H1 (cell line): Measurements from ENCODE around the gene OR2D3. TPM values are rescaled to one million over a fixed set of nuclear protein-coding genes. Genes with fewer than 3 reads are reported as not detected.

Experiments used
- CTCF ChIA-PET: fragments of 300-600 bp; sonication (Branson Sonifier 250); formaldehyde crosslinking; loops from one replicate; lab custom pipeline; 2021; ENCODE audit not compliant: partially characterized antibody; lab: Charles Lee
- POLR2A ChIA-PET: fragments of 300-600 bp; sonication (Branson Sonifier 250); formaldehyde crosslinking; loops from one replicate; lab custom pipeline; 2021; ENCODE audit warnings: inconsistent platforms; ENCODE audit not compliant: partially characterized antibody; lab: Charles Lee
- DNase-seq, 2 experiments: peaks; one replicate each; pipeline versions ENCODE4 v3.0.0 to v3.0.0-alpha.2; 2010 to 2022; ENCODE audit warnings: low spot score in 2 of 2, low read depth in 1 of 2, mixed read lengths in 1 of 2
- FAIRE-seq: peaks from 2 replicates; lab custom pipeline; 2011; peaks lifted over from hg19 to GRCh38; lab: Jason Lieb, UNC
- H2AFZ ChIP-seq: 2 replicates; pipeline ENCODE4 v1.8.1; 2012; ENCODE audit warnings: low read length, inconsistent platforms
- H2AK5ac ChIP-seq: 2 replicates; pipeline ENCODE4 v1.6.1; 2013; ENCODE audit warnings: low read depth, low read length
- H2BK120ac ChIP-seq: replicated peaks from 2 replicates; pipeline ENCODE3; 2013; ENCODE audit warnings: low read depth, low read length, inconsistent platforms
- H2BK12ac ChIP-seq: 2 replicates; pipeline ENCODE4 v1.6.1; 2013; ENCODE audit warnings: low read depth, low read length
- H2BK15ac ChIP-seq: 2 replicates; pipeline ENCODE4 v1.6.1; 2013; ENCODE audit warnings: low read length
- H2BK20ac ChIP-seq: 2 replicates; pipeline ENCODE4 v1.6.1; 2013; ENCODE audit warnings: low read length
- H2BK5ac ChIP-seq: 2 replicates; pipeline ENCODE4 v1.6.1; 2013; ENCODE audit warnings: low read depth, low read length
- H3K14ac ChIP-seq: 2 replicates; pipeline ENCODE4 v1.6.1; 2013; ENCODE audit warnings: inconsistent platforms; ENCODE audit not compliant: insufficient read length
- H3K18ac ChIP-seq: 2 replicates; pipeline ENCODE4 v1.6.1; 2013; ENCODE audit warnings: low read length; ENCODE audit errors: extremely low read depth
- H3K23ac ChIP-seq: 2 replicates; pipeline ENCODE4 v1.6.1; 2013; ENCODE audit warnings: inconsistent platforms; ENCODE audit not compliant: insufficient read length
- H3K23me2 ChIP-seq: 2 replicates; pipeline ENCODE4 v1.6.1; 2013; ENCODE audit warnings: low read depth, low read length
- H3K27ac ChIP-seq: 2 replicates; pipeline ENCODE4 v1.6.1; 2011; ENCODE audit warnings: low read depth, low read length, inconsistent platforms
- H3K27me3 ChIP-seq, 4 experiments: replicated peaks in 1 of 4; 1 replicate in 1 of 4; 2 replicates in 3 of 4; pipeline versions ENCODE4 v1.6.1 to v1.8.1; 2011 to 2013; ENCODE audit warnings: low read length in 3 of 4, mild to moderate bottlenecking in 3 of 4, inconsistent platforms in 2 of 4, mixed read lengths in 2 of 4, moderate library complexity in 1 of 4; ENCODE audit not compliant: control insufficient read depth in 3 of 4, insufficient read depth in 3 of 4; ENCODE audit errors: extremely low read depth in 1 of 4
- H3K36me3 ChIP-seq, 4 experiments: 2 replicates each; pipeline versions ENCODE4 v1.6.1 to v1.8.1; 2011 to 2013; ENCODE audit warnings: mild to moderate bottlenecking in 4 of 4, low read length in 3 of 4, moderate library complexity in 2 of 4, control low read depth in 1 of 4, inconsistent platforms in 1 of 4; ENCODE audit not compliant: insufficient read depth in 4 of 4, control insufficient read depth in 2 of 4
- H3K4ac ChIP-seq: replicated peaks from 2 replicates; pipeline ENCODE3; 2013; ENCODE audit warnings: low read length, low read depth, mixed read lengths, inconsistent platforms; ENCODE audit not compliant: insufficient read length
- H3K4me1 ChIP-seq, 4 experiments: replicated peaks in 1 of 4; 1 replicate in 1 of 4; 2 replicates in 3 of 4; pipeline versions ENCODE4 v1.6.1 to v1.8.1; 2011 to 2013; ENCODE audit warnings: low read length in 3 of 4, inconsistent platforms in 2 of 4, mixed read lengths in 1 of 4; ENCODE audit not compliant: insufficient read depth in 4 of 4, control insufficient read depth in 3 of 4
- H3K4me2 ChIP-seq, 2 experiments: 2 replicates each; pipeline versions ENCODE4 v1.6.1 to v1.8.1; 2011 to 2013; ENCODE audit warnings: low read depth in 2 of 2, low read length in 2 of 2, control low read depth in 1 of 2, inconsistent platforms in 1 of 2, mild to moderate bottlenecking in 1 of 2; ENCODE audit not compliant: insufficient read depth in 1 of 2
- H3K4me3 ChIP-seq, 4 experiments: fragments of 200-600, 300-600 bp in 1 of 4; sonication (generic), shearing (Covaris generic), sonication (Bioruptor Twin) in 1 of 4; 2 replicates each; pipeline versions ENCODE4 v1.5.1 to v1.8.1; 2011 to 2016; ENCODE audit warnings: low read length in 4 of 4, low read depth in 3 of 4, control low read depth in 2 of 4, inconsistent platforms in 2 of 4, mild to moderate bottlenecking in 2 of 4, mixed read lengths in 1 of 4, moderate library complexity in 1 of 4; ENCODE audit not compliant: insufficient read depth in 2 of 4; ENCODE audit errors: extremely low read depth in 1 of 4
- H3K56ac ChIP-seq: replicated peaks from 2 replicates; pipeline ENCODE3; 2013; ENCODE audit warnings: low read depth, mild to moderate bottlenecking, mixed read lengths, low read length, inconsistent platforms; ENCODE audit not compliant: insufficient read length
- H3K79me1 ChIP-seq: 2 replicates; pipeline ENCODE4 v1.6.1; 2013; ENCODE audit warnings: low read depth, low read length, control low read depth
- H3K79me2 ChIP-seq, 2 experiments: 2 replicates each; pipeline versions ENCODE4 v1.6.1 to v1.8.1; 2012 to 2013; ENCODE audit warnings: low read length in 2 of 2, mild to moderate bottlenecking in 2 of 2, inconsistent platforms in 1 of 2; ENCODE audit not compliant: insufficient read depth in 2 of 2, control insufficient read depth in 1 of 2
- H3K9ac ChIP-seq, 4 experiments: replicated peaks in 1 of 4; 1 replicate in 1 of 4; 2 replicates in 3 of 4; pipeline versions ENCODE4 v1.6.1 to v1.8.1; 2011 to 2013; ENCODE audit warnings: low read depth in 3 of 4, low read length in 3 of 4, control low read depth in 2 of 4, mild to moderate bottlenecking in 2 of 4, moderate library complexity in 2 of 4, inconsistent platforms in 1 of 4; ENCODE audit errors: extremely low read depth in 1 of 4
- H3K9me3 ChIP-seq, 2 experiments: 2 replicates each; pipeline versions ENCODE4 v1.6.1 to v1.8.1; 2012 to 2013; ENCODE audit warnings: mild to moderate bottlenecking in 2 of 2, moderate library complexity in 2 of 2, control low read depth in 1 of 2, inconsistent platforms in 1 of 2, low read depth in 1 of 2, low read length in 1 of 2, mixed read lengths in 1 of 2; ENCODE audit not compliant: insufficient read depth in 2 of 2
- H4K20me1 ChIP-seq, 2 experiments: replicated peaks in 1 of 2; 2 replicates each; pipeline versions ENCODE3 to v1.8.1; 2011 to 2013; ENCODE audit warnings: inconsistent platforms in 2 of 2, low read length in 2 of 2, mild to moderate bottlenecking in 1 of 2; ENCODE audit not compliant: insufficient read depth in 2 of 2, control insufficient read depth in 1 of 2
- H4K5ac ChIP-seq: 2 replicates; pipeline ENCODE4 v1.6.1; 2013; ENCODE audit warnings: low read length, low read depth, mixed read lengths, inconsistent platforms; ENCODE audit not compliant: insufficient read length
- H4K8ac ChIP-seq: 2 replicates; pipeline ENCODE4 v1.8.0; 2013; ENCODE audit warnings: mild to moderate bottlenecking, moderate library complexity, low read length, inconsistent platforms; ENCODE audit not compliant: insufficient read depth; ENCODE audit errors: extremely low read depth
- H4K91ac ChIP-seq: replicated peaks from 2 replicates; pipeline ENCODE3; 2013; ENCODE audit warnings: low read length, mixed read lengths, inconsistent platforms; ENCODE audit not compliant: insufficient read length
- KDM4A ChIP-seq: IDR thresholded peaks from one replicate; pipeline ENCODE4 v1.7.1; 2012; ENCODE audit warnings: low read depth, mild to moderate bottlenecking, moderate library complexity, low read length, inconsistent platforms; ENCODE audit not compliant: severe bottlenecking
- RBBP5 ChIP-seq: IDR thresholded peaks from 2 replicates; pipeline ENCODE4 v1.7.1; 2012; ENCODE audit warnings: low read depth, mild to moderate bottlenecking, inconsistent platforms, low read length, moderate library complexity, borderline replicate concordance
- SRF ChIP-seq: IDR thresholded peaks from 2 replicates; pipeline ENCODE4 v1.6.1; 2011; ENCODE audit warnings: mild to moderate bottlenecking, low read depth, low read length, moderate library complexity
- WGBS, 2 experiments: shearing (Covaris generic) in 1 of 2; methylation state at CpG; one replicate each; pipeline versions ENCODE4 v1.1.6 to v1.1.7; 2013 to 2015; ENCODE audit warnings: low lambda C conversion rate in 2 of 2, mixed read lengths in 2 of 2, inconsistent platforms in 1 of 2, low coverage in 1 of 2, missing lambda C conversion rate in 1 of 2; ENCODE audit not compliant: insufficient replicate concordance in 2 of 2, insufficient coverage in 1 of 2, insufficient read length in 1 of 2; ENCODE audit errors: extremely low coverage in 1 of 2, missing lambda C conversion rate in 1 of 2; 5-methylcytosine and 5-hydroxymethylcytosine counted together
- polyA plus RNA-seq, 7 experiments: library from polyadenylated mRNA; depleted of rRNA in 3 of 7; stranded (reverse) in 5 of 7; unstranded in 2 of 7; fragments of >200 nt in 5 of 7; fragments of 200-250 nt in 2 of 7; gene quantifications; 1 replicate in 5 of 7; 2 replicates in 1 of 7; 4 replicates in 1 of 7; pipeline versions ENCODE4 v1.2.1 to v1.2.3, GENCODE V29; 2011 to 2013; ENCODE audit warnings: missing spikeins in 2 of 7, mixed read lengths in 2 of 7
- total RNA-seq: library from RNA; stranded (reverse); fragmentation: NEBNext Ultra II Directional; extraction: Animal tissue kit (Norgen Biotek cat#: 25700); gene quantifications from 2 replicates; pipeline ENCODE4 v1.2.1, GENCODE V29; 2021

The OR2D3 gene
- total and polyA plus RNA-seq, 2 of the 8 experiments (the other 6 are each of a cell fraction or from before 2014, with no cell fraction given) = not detected

- Histone ChIP-seq H3K4me2 (no peak overlapping the region), H3K4me1 (no peaks in the 10 kb centered on the region), H2AK5ac (no peak overlapping the region), H2BK5ac (no peak overlapping the region), H3K18ac (no peak overlapping the region), H4K8ac (no peak overlapping the region), H3K23me2 (no peaks in the 10 kb centered on the region), H2BK120ac (no peak overlapping the region), H3K79me1 (no peaks in the 10 kb centered on the region), H4K91ac (no peak overlapping the region), H3K36me3 (no peaks in the 10 kb centered on the region), H3K79me2 (no peaks in the 10 kb centered on the region), H4K5ac (no peak overlapping the region), H3K9ac (no peak overlapping the region), H2BK15ac (no peak overlapping the region), H2BK20ac (no peak overlapping the region), H4K20me1 (no peaks in the 10 kb centered on the region), H3K14ac (no peak overlapping the region), H3K27ac (no peak overlapping the region), H3K9me3 (no peaks in the 10 kb centered on the region), H3K56ac (no peak overlapping the region), H3K4me3 (no peak overlapping the region), H3K4ac (no peak overlapping the region), H2BK12ac (no peak overlapping the region), H3K23ac (no peak overlapping the region), H3K27me3 (peaks cover 0 to 1% (median 0%) of the 10 kb centered on the region in 4 experiments; a peak in 1 of 7 replicates), H2AFZ (no peak overlapping the region)
- POLR2A ChIA-PET = interaction anchor here (1.5 kb wide), 1 partner anchor 37 kb away, joined by 4 read pairs; the partner anchor contains the start of gene ZNF215
- CTCF ChIA-PET = interaction anchor here (0.9 to 2.3 kb wide), 4 partner anchors 22 to 135 kb away, joined by 3 to 9 read pairs (median 4); no protein-coding TSS in a partner anchor
- WGBS, 2 experiments = 95% methylated on average over 1 of the region's 1 CpG; no CpG with 5 or more reads in 1 of the 2 experiments
- FAIRE-seq (no peak), DNase-seq (no peak)
- no peak for TF ChIP-seq RBBP5
- TF ChIP-seq KDM4A = no peak
- no peak for TF ChIP-seq SRF
- TF ChIP-seq, all 59 proteins: peak for 0
These were observed 31.0 kb upstream of the OR2D3 start for GRCh38 chr11:6889835-6890234.
